Erythroblast (primary cell): ENCODE results near the gene DGAT2.

Source experiments
- DNase-seq, 2 experiments: peaks; one replicate each; lab custom pipeline; 2025; lab: John Stamatoyannopoulos, UW
- GATA1 ChIP-seq: IDR thresholded peaks from 2 replicates; pipeline ENCODE4 v1.6.1; 2011; ENCODE audit warnings: low read depth, mild to moderate bottlenecking, control low read depth, low read length, moderate library complexity
- POLR2A ChIP-seq: IDR thresholded peaks from 2 replicates; pipeline ENCODE4 v1.6.1; 2011; ENCODE audit warnings: mild to moderate bottlenecking, low read length

Gene DGAT2, protein sequence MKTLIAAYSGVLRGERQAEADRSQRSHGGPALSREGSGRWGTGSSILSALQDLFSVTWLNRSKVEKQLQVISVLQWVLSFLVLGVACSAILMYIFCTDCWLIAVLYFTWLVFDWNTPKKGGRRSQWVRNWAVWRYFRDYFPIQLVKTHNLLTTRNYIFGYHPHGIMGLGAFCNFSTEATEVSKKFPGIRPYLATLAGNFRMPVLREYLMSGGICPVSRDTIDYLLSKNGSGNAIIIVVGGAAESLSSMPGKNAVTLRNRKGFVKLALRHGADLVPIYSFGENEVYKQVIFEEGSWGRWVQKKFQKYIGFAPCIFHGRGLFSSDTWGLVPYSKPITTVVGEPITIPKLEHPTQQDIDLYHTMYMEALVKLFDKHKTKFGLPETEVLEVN

GRCh38 chr11:75768112-75768908, at the start of gene DGAT2:
TSS of gene DGAT2 (plus strand) at chr11:75768778. CDS start at chr11:75768992, 214 bp downstream.
- DNase-seq: peak; percentile 88 to 92
- TF ChIP-seq POLR2A (peak; percentile 25), GATA1 (no peak)

DNA sequence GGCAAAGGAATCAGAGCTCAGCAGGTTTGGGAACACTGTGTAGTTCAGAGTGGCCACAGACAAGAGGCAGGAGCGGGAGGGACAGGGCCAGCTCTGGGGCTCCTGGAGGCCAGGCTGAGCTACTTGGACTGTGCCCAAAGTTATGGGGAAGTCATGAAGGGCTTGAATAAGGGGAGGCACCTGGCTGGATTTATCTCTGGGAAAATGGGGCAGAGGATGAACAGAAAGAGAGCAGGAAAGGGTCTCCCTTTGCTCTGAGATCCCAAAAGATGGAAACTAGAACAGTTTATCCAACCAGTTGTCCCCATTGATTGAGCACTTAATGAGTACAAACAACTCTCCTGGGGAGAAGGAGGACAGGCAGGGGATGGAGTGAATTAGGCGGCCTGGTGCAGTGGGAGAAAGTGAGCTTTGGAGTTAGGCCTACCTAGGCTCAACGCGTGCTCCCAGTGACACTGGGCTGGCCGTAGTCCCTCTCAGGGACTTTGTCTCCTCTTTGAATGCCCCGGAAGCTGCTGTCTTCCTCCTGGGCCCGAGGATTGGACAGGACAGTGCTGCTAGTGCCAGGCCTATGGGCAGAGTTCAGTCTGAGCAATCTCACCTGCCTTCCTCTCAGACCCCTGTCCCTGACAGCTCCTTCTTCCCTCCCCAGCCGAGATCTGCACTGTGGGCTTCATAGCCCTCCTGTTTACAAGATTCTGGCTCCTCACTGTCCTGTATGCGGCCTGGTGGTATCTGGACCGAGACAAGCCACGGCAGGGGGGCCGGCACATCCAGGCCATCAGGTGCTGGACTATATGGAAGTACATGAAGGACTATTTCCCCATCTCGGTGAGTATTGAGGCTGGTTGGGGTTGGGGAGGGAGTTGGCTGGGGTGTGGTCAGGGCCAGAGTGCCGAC, 49.0 kb upstream of the DGAT2 start:
- TF ChIP-seq POLR2A: no peak
- no peak for TF ChIP-seq GATA1
- no peak for DNase-seq

- DNase-seq: no peak
- TF ChIP-seq POLR2A (no peak), GATA1 (no peak)
Measured at GRCh38 chr11:75720639-75721038, 47.9 kb upstream of the DGAT2 start.

- TF ChIP-seq GATA1 (no peak), POLR2A (no peak)
Measured at GRCh38 chr11:75721852-75722668, 46.5 kb upstream of the DGAT2 start.

GRCh38 chr11:75722669-75723042, 45.9 kb upstream of the DGAT2 start:
- no peak for TF ChIP-seq POLR2A
- TF ChIP-seq GATA1: no peak
- no peak for DNase-seq

More at GRCh38 chr11:75721852-75722668, 46.5 kb upstream of the DGAT2 start:
- no peak for DNase-seq

DNA sequence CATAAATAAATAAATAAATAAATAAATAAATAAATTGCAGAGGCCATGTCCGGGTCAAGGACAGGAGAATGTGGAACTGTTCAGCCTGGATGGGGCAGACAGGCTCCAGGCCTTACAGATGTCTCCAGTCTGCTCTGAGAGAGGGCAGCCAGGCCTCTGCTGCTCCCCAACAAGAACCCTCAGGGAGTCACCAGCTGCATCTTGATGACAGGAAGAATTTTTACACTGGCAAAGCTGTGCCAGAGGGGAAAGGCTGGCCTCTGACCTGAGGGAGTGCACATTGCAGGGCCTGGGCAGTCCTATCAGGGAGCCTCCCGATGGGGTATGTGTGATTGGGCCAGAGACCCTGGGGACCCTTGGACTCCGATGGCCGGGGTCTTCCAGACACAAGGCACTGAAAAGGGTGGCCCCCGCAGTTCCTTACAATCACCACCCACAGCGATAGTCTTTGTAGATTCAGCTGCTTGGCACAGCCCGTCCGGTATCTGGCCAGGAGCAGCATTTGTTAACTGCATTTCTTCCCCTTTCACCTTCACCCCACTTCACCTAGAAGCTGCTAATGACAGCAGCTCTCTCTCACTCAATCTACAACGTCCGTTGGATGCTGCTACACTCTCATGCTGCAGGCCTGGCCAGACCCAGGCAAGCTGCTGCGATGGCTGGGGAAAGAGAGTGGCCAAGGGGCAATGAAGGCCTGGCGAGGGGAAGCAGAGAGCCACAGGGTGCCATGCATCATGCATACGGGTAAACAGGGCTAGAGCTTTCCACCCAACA, 42.8 kb upstream of the DGAT2 start:
- TF ChIP-seq POLR2A: no peak
- TF ChIP-seq GATA1: no peak
- DNase-seq: no peak

GRCh38 chr11:75728992-75729391, 39.6 kb upstream of the DGAT2 start:
- DNase-seq: no peak

GRCh38 chr11:75731095-75731494, 37.5 kb upstream of the DGAT2 start:
- DNase-seq: no peak
- no peak for TF ChIP-seq GATA1
- no peak for TF ChIP-seq POLR2A

More at GRCh38 chr11:75728992-75729391, 39.6 kb upstream of the DGAT2 start:
- TF ChIP-seq GATA1: no peak
- no peak for TF ChIP-seq POLR2A

- no peak for DNase-seq
- TF ChIP-seq GATA1 (no peak), POLR2A (no peak)
Measured at GRCh38 chr11:75733071-75733430, 35.5 kb upstream of the DGAT2 start.

DNA sequence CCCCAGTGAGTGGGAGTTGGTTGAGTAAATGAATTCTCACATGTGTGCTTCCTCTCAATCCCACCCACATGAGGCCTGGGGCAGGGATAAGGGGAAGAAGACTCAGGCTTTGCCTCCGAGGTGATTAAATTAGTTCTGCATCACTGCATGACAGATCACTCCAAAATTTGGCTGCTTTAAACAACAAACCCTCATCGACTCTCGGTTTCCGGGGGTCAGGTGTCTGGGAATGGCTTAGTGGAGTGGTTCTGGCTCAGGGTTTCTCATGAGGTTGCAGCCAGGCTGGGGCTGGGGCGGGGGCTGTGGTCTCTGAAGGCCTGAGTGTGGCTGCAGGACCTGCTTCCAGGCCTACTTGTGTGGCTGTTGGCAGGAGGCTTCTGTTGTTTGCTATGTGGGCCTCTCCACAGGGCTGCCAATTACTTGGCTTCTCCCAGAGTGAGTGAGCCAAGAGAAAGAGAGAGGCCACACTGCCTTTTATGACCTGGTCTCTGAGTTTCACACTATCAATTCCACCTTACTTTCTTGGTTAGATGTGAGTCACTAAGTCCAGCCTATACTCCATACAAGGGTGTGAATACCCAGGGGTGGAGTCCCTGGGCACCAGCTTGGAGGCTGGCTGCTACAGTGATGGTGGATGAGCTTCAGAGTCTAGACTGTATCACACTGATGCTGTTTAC, 35.0 kb upstream of the DGAT2 start:
- DNase-seq: no peak
- no peak for TF ChIP-seq GATA1
- no peak for TF ChIP-seq POLR2A

DNA sequence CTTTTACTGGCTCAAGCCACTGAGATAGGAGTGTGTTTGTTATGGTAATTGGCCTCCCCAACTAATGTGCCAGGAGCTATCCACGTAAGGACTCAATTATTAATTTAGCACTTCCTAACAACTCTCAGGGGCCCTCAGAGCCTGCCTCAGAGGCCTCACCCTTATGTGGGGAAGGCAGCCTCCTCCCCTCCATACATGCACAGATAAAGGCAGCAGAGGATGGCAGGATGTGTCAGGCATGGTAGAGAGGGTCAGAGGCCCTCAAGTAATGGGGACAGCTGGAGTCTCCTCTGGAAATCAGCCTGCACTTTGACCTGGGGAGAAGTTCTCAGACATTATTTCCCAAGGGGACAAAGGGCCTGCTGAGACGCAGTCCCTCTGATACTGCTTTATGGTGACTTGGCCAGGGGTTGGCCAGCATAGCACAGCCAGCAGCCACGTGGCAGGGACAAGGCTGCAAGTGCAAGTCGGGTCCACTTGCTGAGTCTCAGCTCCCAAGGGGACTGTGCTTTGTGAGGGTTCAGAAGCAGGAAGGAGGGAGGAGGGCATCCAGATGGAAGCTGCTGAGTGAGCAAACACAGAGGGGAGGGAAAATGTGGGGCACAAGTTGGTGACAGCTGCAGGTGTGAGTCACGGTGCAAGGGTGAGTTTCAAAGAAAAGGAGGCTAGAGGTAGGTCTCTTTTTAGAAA, 33.9 kb upstream of the DGAT2 start:
- TF ChIP-seq GATA1 (no peak), POLR2A (no peak)
- no peak for DNase-seq
